HG03064 (cell line): ENCODE measurements around the gene PYGO2.
"Not testable (repeated sequence)": the region's sequence is repeated elsewhere in the genome, so short reads cannot be mapped to it uniquely, and the experiment has no call there.

Source experiments
- ATAC-seq: cut with Tn5 transposase; IDR thresholded peaks from one replicate; pipeline ENCODE4 v1.9.1; 2021; ENCODE audit warnings: low read depth; ENCODE audit not compliant: unreplicated experiment

The PYGO2 gene

GRCh38 chr1:155000726-155001424 is 39.3 kb upstream of the PYGO2 start:
- peak; percentile 45 for ATAC-seq

- no peak for ATAC-seq
Observed at GRCh38 chr1:155000411-155000725, 38.8 kb upstream of the PYGO2 start.

- no peak for ATAC-seq
Observed at GRCh38 chr1:154999571-155000410, 38.2 kb upstream of the PYGO2 start.

- no peak for ATAC-seq
Observed at GRCh38 chr1:154998818-154999570, 37.4 kb upstream of the PYGO2 start.

GRCh38 chr1:154998201-154998780 is 36.7 kb upstream of the PYGO2 start:
- ATAC-seq: no peak

GRCh38 chr1:154996966-154997701 is 35.6 kb upstream of the PYGO2 start:
- ATAC-seq: no peak

- ATAC-seq: not testable (repeated sequence)
Observed at GRCh38 chr1:154995301-154995983, 33.9 kb upstream of the PYGO2 start.

GRCh38 chr1:154994591-154994990 is 33.0 kb upstream of the PYGO2 start:
- no peak for ATAC-seq

- no peak for ATAC-seq
Observed at GRCh38 chr1:154994269-154994587, 32.6 kb upstream of the PYGO2 start.

- ATAC-seq: no peak
Observed at GRCh38 chr1:154993572-154994268, 32.1 kb upstream of the PYGO2 start, which contains the start of gene LENEP. Gene LENEP (plus strand): TSS chr1:154993586. CDS start chr1:154993608, 22 bp downstream.

- ATAC-seq: no peak
Observed at GRCh38 chr1:154992721-154993571, 31.4 kb upstream of the PYGO2 start.

- no peak for ATAC-seq
Observed at GRCh38 chr1:154990276-154990675, 28.7 kb upstream of the PYGO2 start.

- ATAC-seq: no peak
Observed at GRCh38 chr1:154989195-154989860, 27.7 kb upstream of the PYGO2 start.

- ATAC-seq: no peak
Observed at GRCh38 chr1:154988058-154988954, 26.7 kb upstream of the PYGO2 start.

- no peak for ATAC-seq
Observed at GRCh38 chr1:154987326-154987725, 25.7 kb upstream of the PYGO2 start.

GRCh38 chr1:154986736-154987135 is 25.2 kb upstream of the PYGO2 start:
- ATAC-seq: not testable (repeated sequence)
